Effector memory CD8-positive, alpha-beta T cell (primary cell): Measurements from ENCODE around the gene ZNF747.

ENCODE experiments used
- ATAC-seq: fragments of 150-1000 bp; cut with Tn5 transposase; replicated peaks from 2 replicates; pipeline ENCODE4 v1.10.0; 2021; ENCODE audit warnings: mild to moderate bottlenecking, moderate library complexity
- DNase-seq, 3 experiments: peaks; one replicate each; pipeline ENCODE4 v3.0.0; 2021
- H3K27ac Mint-ChIP-seq, 2 donors: one replicate each; pipeline ENCODE4 v1.8.0; 2022; ENCODE audit warnings: mild to moderate bottlenecking in 2 of 2, mixed read lengths in 2 of 2, moderate library complexity in 2 of 2
- H3K27me3 Mint-ChIP-seq, 2 donors: one replicate each; pipeline ENCODE4 v1.8.0; 2022; ENCODE audit warnings: mixed read lengths in 2 of 2
- H3K36me3 Mint-ChIP-seq: one replicate; pipeline ENCODE4 v1.8.0; 2022; ENCODE audit warnings: mild to moderate bottlenecking, moderate library complexity, mixed read lengths; ENCODE audit not compliant: insufficient read depth
- H3K4me1 Mint-ChIP-seq, 2 donors: one replicate each; pipeline ENCODE4 v1.8.0; 2022; ENCODE audit warnings: low read depth in 2 of 2, mixed read lengths in 2 of 2
- H3K4me3 Mint-ChIP-seq, 2 donors: one replicate each; pipeline ENCODE4 v1.8.0; 2022; ENCODE audit warnings: mild to moderate bottlenecking in 2 of 2, mixed read lengths in 2 of 2, moderate library complexity in 2 of 2
- H3K9me3 Mint-ChIP-seq, 2 donors: one replicate each; pipeline ENCODE4 v1.8.0; 2022; ENCODE audit warnings: mixed read lengths in 2 of 2
- total RNA-seq, 9 experiments: gene quantifications; one replicate each; lab custom pipeline; 2026; lab: John Stamatoyannopoulos, UW

The ZNF747 gene
- 6.7 to 16.7 (median 14.1) reads per million in 9 experiments for total RNA-seq

- peaks cover 18 to 19% of the 10 kb centered on the region in 2 donors for H3K4me1 Mint-ChIP-seq
- no peaks in the 10 kb centered on the region for H3K27me3 Mint-ChIP-seq
- peaks cover 26% of the 10 kb centered on the region for H3K36me3 Mint-ChIP-seq
- H3K9me3 Mint-ChIP-seq: no peaks in the 10 kb centered on the region
- ATAC-seq: peak; percentile 81
- H3K27ac Mint-ChIP-seq: peak within 1 kb of the TSS; percentile 97 to 98
- peak; percentile 86 to 90 (median 88) for DNase-seq
- peak within 1 kb of the TSS; percentile 97 to 99 for H3K4me3 Mint-ChIP-seq
These were observed at the start of gene ZNF747 for GRCh38 chr16:30534368-30535105. ZNF747 (minus strand) TSS chr16:30534858; CDS start chr16:30534679, 179 bp downstream.

DNA sequence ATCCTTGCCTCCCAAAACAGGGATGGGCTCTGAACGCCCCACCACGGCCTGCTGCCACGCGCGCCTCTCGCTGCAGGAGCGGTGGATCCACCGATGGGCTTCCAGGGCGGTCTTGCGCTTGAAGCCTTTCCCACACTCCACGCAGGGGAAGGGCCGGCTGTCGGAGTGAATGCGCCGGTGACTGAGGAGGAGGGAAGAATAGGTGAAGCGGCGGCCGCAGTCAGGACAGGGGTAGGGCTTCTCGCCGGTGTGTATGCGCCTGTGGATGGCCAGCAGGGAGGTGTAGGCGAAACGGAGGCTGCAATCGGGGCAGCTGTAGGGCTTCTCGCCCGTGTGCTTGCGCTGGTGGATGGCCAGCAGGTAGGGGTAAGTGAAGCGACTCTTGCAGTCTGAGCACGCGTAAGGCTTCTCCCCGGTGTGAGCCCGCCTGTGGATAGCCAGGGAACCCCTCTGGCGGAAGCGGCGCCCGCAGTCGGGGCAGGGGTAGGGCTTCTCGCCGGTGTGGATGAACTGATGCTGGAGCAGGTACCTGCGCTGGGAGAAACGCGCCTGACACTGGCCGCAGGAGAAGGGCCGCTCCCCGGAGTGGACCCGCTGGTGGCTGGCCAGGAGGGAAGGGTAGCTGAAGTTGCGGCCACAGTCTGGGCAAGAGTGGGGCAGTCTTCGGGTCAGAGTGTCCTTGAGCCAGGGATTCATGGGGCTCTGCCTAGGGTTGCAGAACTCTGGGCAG, 48.1 kb upstream of the ZNF747 start:
- H3K27ac Mint-ChIP-seq: no peak overlapping the region
- H3K4me1 Mint-ChIP-seq: peaks cover 14 to 20% of the 10 kb centered on the region in 2 donors
- DNase-seq (no peak), ATAC-seq (no peak)
- H3K27me3 Mint-ChIP-seq: no peaks in the 10 kb centered on the region
- no peak overlapping the region for H3K4me3 Mint-ChIP-seq
- H3K9me3 Mint-ChIP-seq: no peaks in the 10 kb centered on the region
- H3K36me3 Mint-ChIP-seq: peaks cover 30% of the 10 kb centered on the region

- Mint-ChIP-seq H3K27ac (no peak overlapping the region), H3K9me3 (no peaks in the 10 kb centered on the region), H3K4me1 (peaks cover 14 to 20% of the 10 kb centered on the region in 2 donors), H3K27me3 (no peaks in the 10 kb centered on the region), H3K4me3 (no peak overlapping the region), H3K36me3 (peaks cover 30% of the 10 kb centered on the region)
- ATAC-seq (no peak), DNase-seq (no peak)
These were observed 46.8 kb upstream of the ZNF747 start for GRCh38 chr16:30581457-30581856.

DNA sequence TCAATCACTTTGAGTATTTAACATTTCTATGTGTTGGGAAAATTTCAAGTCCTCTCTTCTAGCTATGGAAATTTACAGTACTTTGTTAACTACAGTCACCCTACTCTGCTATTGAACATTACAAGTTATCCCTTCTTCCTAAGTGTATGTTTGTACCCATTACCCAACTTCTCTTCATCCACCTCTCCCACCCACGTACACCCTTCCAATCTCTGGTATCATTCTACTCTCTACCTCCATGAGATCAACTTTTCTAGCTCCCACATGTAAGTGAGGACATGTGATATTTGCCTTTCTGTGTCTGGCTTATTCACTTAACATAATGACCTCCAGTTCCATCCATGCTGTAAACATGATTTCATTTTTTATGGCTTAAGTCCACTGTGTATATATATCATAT, 40.0 kb upstream of the ZNF747 start:
- no peak for ATAC-seq
- no peak for DNase-seq
- H3K4me1 Mint-ChIP-seq: peaks cover 11 to 16% of the 10 kb centered on the region in 2 donors
- no peak overlapping the region for H3K4me3 Mint-ChIP-seq
- H3K36me3 Mint-ChIP-seq: peaks cover 16% of the 10 kb centered on the region
- H3K9me3 Mint-ChIP-seq: no peaks in the 10 kb centered on the region
- no peaks in the 10 kb centered on the region for H3K27me3 Mint-ChIP-seq
- H3K27ac Mint-ChIP-seq: peak overlapping the region in 1 of 2 donors; percentile 26

DNA sequence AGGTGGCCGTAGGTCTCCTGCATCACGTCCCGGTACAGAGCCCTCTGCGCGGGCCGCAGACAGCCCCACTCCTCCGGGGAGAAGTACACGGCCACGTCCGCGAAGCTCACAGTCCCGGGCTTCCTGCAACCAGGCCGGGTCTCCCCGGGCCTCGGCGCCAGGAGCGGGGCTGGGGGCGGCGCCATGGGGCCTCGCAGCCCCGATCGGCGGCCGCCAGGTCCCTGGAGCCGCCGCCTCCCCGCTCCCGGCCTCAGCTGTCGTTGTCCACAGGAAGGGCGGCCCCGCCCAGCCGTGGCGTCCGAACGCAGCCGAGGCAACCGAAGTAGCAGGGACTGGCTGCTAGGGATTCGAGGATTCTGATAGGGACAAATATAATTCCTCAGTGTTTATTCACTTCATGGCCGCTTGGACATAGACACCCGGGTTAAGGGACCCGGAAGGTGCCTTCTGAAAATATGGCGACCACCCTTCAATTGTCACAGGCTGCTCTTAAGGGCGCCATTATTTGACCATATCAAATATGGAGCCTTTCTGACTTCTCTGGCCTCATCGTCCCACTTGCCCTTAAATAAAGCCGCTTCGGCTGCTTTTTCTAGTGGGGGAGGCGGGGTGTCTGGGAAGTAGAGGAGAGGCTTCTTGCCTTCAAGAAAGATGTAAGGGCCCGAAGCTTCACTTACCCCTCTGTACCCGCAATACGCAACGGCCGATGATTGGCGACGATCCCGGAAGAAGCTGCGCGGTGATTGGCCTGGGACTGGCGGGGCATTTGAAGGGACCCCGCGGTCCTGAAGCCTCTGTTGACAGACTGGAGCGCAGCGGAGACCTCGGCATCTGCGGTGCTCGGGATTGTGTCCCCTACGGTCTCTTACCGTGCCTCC, 37.0 kb upstream of the ZNF747 start, which contains the start of gene ZNF688:
Gene ZNF688 (minus strand): TSS at position 270 of the 878 bp plus-strand sequence. CDS start 85 bp downstream, at position 185.
- H3K4me3 Mint-ChIP-seq: peak within 1 kb of the TSS; percentile 83 to 91

GRCh38 chr16:30570636-30571444, 36.2 kb upstream of the ZNF747 start:
- Mint-ChIP-seq H3K9me3 (no peaks in the 10 kb centered on the region), H3K36me3 (peaks cover 9% of the 10 kb centered on the region), H3K4me3 (peak overlapping the region; percentile 83 to 91), H3K27me3 (no peaks in the 10 kb centered on the region), H3K27ac (peak overlapping the region; percentile 86 to 95), H3K4me1 (peaks cover 27 to 37% of the 10 kb centered on the region in 2 donors)
- ATAC-seq (no peak), DNase-seq (no peak)

More for the DNA sequence above, 37.0 kb upstream of the ZNF747 start, which contains the start of gene ZNF688:
- peak; percentile 82 for ATAC-seq
- Mint-ChIP-seq H3K27me3 (no peaks in the 10 kb centered on the region), H3K36me3 (peaks cover 9% of the 10 kb centered on the region), H3K27ac (peak within 1 kb of the TSS; percentile 86 to 95), H3K4me1 (peaks cover 26 to 34% of the 10 kb centered on the region in 2 donors), H3K9me3 (no peaks in the 10 kb centered on the region)
- DNase-seq: peak; percentile 91 to 94 (median 93)

GRCh38 chr16:30569746-30570635, 35.3 kb upstream of the ZNF747 start:
- Mint-ChIP-seq H3K9me3 (no peaks in the 10 kb centered on the region), H3K4me1 (peaks cover 27 to 37% of the 10 kb centered on the region in 2 donors), H3K4me3 (peak overlapping the region in 1 of 2 donors; percentile 91), H3K27me3 (no peaks in the 10 kb centered on the region), H3K27ac (peak overlapping the region; percentile 32 to 86), H3K36me3 (peaks cover 12% of the 10 kb centered on the region)
- ATAC-seq: no peak
- no peak for DNase-seq

DNA sequence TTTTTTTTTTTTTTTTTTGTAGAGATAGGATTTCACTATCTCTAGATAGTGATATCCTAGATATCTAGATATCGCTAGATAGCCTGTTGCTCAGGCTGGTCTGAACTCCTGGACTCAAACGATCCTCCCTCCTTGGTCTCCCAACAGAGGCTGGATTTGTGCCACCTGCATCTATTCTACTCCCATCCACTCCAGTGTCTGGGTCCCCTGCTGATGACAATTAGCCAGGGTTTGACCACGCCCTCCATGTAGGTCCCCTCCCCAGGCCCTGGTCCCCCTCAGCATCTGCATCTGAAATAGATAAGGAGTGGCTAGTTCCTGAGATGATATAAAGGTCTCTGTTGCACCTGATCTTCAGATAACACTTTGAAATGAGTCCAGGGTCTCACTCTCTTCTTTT, 34.6 kb upstream of the ZNF747 start:
- DNase-seq (no peak), ATAC-seq (no peak)
- Mint-ChIP-seq H3K4me1 (peaks cover 27 to 37% of the 10 kb centered on the region in 2 donors), H3K27ac (no peak overlapping the region), H3K27me3 (no peaks in the 10 kb centered on the region), H3K36me3 (peaks cover 12% of the 10 kb centered on the region), H3K4me3 (no peak overlapping the region), H3K9me3 (no peaks in the 10 kb centered on the region)

- Mint-ChIP-seq H3K27me3 (no peaks in the 10 kb centered on the region), H3K4me3 (peak overlapping the region; percentile 52 to 64), H3K36me3 (peaks cover 12% of the 10 kb centered on the region), H3K4me1 (peaks cover 24 to 32% of the 10 kb centered on the region in 2 donors), H3K27ac (peak overlapping the region; percentile 96 to 98), H3K9me3 (no peaks in the 10 kb centered on the region)
- ATAC-seq (peak; percentile 39), DNase-seq (peak; percentile 27 to 34 (median 31))
These were observed 33.5 kb upstream of the ZNF747 start for GRCh38 chr16:30567991-30568638.

- peak in 2 of 3 experiments; percentile 37 to 46 for DNase-seq
- Mint-ChIP-seq H3K4me3 (peak overlapping the region; percentile 52 to 64), H3K27me3 (no peaks in the 10 kb centered on the region), H3K4me1 (peaks cover 26 to 30% of the 10 kb centered on the region in 2 donors), H3K27ac (peak overlapping the region; percentile 96 to 98), H3K9me3 (no peaks in the 10 kb centered on the region), H3K36me3 (peaks cover 12% of the 10 kb centered on the region)
- peak; percentile 31 for ATAC-seq
These were observed 32.7 kb upstream of the ZNF747 start for GRCh38 chr16:30567160-30567990.
